NOMO-1 treated with dmso at 0.1 percent for 144 hours (cell line): Measurements from ENCODE around the gene HAUS8.

Experiments
- DNase-seq: peaks from one replicate; lab custom pipeline; 2025; ENCODE audit not compliant: unreplicated experiment; lab: John Stamatoyannopoulos, UW

The HAUS8 gene

DNA sequence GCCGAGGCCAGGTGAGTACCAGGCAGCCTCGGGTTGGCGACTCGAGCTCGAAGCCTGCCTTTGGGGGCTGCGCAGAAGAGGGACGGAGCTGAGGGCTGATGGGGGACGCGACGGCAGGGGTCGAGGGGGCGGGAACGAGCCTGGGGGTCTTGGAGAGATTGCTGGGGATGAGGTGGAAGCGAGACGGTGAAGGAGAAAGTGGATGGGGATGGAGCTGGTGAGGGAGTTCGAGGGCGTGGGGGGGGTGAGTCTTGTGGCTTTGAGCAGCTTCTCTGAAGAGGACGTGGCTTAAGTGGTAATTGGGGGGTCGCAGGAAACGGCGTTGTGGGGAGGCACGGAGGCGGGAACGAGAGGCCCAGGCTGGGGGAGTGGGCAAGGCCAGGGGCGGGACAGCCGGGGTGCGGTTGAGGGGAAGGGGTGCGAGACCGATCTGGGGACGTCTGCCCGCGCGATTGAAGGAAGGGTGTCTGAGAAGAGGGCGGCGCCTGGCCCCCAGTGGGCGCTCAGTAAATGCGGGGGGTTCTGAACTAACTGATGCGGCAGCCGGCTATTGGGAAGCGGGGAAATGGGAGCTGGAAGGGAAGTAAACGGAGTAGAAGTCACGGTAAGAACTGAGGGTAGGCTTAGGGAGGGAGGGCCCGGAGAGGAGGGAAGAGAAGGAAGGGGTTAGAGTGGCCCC, 751 bp upstream of the HAUS8 start:
- DNase-seq: peak; percentile 35

DNA sequence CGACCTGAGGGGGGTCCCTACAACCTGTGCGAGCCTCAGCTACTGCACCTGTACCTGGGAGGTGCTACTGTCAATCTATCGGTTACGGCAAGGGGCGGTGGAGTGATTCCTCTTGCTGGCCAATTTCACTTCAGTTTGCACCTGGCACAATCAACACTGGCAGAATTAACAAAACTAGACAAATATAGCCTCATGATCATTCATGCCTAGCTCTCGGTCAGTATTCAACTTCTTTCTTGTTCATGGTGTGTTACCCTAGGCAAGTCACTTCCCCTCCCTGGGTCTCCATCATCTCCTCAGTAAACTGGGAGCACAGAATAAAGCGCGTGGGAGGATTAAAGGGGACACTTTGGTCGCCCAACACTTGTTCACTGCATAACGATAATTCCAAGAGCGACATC, 618 bp downstream of the HAUS8 start:
- DNase-seq: no peak

DNA sequence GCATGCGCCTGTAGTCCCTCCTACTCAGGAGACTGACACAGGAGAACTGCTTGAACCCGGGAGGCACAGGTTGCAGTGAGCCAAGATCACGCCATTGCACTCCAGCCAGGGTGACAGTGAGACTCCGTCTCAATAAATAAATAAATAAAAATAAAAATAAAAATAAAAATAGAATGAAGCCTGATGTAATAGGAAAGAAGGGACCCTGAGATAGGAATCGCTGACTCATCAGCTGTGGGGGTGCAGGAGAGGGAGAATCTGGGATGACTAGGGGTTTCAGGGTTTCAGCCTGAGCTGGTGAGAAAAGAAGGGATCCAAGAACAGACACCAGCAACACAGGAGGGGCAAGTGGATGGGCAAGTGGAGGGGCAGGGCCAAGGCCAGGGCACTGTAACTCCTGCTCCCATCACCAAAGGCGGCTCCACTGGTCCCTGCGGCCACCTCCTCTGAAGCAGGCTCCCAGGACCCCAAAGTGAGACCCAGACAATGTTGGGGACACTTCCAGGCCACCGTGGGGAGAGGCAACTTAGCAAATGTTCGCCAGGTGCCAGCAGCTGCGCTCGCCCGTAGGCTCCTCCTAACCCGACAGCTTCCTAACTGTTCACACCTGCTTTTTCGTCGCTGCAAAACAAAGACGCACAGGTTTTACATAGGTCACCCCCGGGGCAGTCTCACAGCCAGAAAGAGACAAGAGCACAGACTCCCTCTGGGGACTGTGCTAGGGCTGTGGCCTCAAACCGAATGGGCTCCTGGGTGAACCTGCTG, 1.2 kb downstream of the HAUS8 start:
- no peak for DNase-seq

DNA sequence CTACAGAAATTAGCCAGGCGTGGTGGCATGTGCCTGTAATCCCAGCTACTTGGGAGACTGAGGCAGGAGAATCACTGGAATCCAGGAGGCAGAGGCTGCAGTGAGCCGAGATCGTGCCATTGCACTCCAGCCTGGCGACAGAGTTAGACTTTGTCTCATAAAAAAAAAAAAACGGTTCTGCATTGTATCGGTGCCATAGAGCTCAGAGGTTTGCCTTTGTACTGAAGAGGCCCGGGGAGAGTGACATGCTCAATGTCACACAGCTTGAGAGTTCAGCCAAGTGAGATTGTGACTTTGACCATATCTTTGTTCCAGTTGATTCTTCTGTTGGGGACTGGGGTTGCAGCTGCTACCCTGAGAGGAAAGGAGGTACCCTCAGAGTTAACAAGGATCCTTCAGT, 4.3 kb downstream of the HAUS8 start:
- DNase-seq: no peak

DNA sequence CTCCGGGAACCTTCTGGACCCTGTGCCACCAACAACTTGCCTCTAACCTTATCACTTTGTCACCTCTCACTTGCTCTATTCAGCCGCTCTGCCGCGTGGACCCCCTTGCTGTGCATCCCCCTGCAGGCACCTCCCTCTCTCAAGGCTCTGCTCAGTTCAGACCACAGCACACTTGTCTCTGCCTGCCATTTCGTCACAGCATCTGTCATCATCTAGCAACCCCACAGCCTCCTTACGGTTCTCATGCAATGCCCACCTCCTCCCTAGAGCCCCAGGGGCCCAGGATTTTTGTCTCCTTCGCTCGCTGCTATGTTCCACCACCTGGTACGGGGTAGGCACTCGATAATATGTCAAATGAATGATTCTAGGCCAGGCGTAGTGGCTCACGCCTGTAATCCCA, 4.8 kb downstream of the HAUS8 start:
- DNase-seq: no peak

DNA sequence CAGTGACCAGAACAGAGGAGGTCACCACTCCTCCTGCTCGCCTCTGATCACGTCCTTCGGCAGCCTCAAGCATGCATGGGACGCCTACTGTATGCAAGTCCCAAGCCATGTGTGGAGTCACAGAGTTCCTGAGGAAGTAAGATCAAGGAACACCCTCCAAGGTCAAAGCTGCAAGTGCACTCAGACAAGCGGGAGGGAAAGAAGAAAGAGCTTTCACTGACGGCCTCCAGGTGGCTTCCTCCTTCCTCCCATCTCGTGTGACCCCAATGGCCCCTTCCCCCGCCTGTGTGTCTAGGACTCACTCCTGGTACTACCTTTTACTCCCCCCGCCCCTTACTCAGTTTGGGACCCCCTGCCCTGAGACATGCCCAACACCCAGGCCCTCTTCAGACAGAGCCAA, 6.1 kb downstream of the HAUS8 start:
- no peak for DNase-seq

DNA sequence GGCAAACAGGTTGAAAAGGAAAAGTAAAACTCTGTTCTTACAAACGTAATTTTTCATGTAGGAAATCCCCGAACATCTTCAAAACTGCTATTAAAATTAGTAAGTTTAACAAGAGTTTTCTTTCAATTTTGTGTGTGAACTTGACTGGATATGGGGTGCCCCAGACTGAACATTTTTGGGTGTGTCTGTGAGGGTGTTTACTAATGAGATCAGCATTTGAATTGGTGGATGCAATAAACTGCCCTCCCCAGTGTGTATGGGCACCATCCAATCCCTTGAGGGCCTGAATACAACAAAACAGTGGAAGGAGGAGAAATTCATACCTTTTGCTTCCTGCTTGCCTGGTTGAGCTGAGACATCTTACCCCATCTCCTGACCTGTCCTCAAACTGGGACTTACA, 11.8 kb downstream of the HAUS8 start:
- no peak for DNase-seq

DNA sequence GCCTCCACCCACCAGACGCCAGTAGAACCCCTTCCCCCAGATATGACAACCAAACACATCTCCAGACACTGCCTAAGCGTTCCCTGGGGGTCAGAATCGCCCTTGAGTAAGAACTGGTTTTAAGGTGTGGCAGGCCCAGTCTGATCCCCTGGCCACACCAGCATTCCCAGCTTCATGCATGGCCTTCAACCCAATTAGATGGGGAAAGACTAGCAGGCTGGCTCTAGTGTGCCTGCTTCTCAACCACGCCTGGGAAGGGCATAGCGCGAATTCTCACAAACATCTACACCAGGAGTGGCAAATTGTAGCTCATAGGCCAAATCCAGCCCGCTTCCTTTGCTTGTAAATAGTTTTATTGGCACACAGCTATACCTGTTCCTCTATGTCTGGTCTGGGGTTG, 13.6 kb downstream of the HAUS8 start:
- no peak for DNase-seq

DNA sequence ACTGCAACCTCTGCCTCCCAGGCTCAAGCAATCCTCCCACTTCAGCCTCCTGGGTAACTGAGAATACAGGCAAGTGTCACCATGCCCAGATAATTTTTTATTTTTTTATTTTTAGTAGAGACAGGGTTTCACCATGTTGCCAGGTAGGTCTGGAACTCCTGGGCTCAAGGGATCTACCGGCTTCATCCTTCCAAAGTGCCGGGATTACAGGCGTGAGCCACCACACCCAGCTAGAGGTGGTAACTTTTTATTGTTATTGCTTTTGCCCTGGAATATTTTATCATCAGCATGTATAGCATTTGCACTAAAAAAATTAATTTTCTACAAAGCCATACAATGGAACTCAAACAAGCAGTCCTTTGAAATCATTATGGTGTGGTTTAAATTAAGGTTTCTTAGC, 14.0 kb downstream of the HAUS8 start:
- DNase-seq: no peak

DNA sequence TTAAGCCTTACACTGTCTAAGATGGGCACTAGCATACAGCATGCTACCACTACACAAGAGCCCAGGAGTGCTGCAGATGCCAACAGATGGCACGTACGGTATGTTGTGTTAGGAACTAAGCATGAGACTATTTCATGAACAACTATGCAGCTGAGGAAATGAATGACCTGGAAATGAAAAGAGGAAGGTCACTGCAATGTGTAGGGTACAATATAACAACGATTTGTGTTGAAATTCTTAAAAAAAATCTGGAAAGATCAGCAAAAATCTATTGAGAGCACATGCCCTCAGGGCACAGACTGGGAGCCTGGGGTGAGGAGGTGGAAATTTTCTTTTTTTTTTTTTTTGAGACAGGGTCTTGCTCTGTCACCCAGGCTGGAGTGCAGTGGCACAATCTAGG, 14.4 kb downstream of the HAUS8 start:
- no peak for DNase-seq

DNA sequence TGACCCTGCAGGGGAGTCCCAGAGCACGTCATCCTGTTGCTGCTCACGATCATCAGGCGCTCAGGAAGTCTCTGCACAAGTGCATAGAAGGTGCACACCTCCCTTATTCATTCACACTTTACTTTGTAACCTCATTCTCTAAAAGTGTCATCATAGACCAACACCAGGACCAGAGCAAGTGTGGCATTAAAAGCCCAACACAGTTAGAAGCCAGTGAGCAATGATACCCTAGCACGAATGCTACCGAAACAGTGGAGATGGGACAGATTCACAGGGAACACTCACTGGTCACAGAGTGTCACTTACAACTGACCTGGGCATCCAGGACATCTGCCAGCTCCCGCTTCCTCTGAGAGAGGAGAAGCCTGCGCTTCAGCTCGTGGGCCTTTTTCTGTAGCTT, 17.0 kb downstream of the HAUS8 start:
- DNase-seq: no peak

DNA sequence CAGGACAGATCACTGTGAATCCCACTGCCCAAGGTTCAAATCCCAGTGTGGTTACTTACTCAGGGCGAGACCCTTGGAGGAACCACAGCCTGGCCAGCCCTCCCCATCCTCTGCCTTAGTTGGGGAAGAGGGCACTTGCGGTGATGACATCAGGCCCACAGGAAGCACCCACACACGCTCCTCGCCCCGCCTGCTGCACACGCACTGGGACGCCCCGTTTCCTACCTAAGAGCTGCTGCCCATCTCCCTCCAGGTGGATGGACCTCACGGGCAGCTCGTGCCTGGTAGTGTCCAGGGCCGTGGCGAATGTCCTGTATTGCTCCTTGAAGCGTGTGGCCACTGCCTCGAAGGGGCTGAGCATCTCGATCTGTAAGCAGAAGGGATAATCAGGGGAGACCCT, 19.6 kb downstream of the HAUS8 start:
- no peak for DNase-seq

DNA sequence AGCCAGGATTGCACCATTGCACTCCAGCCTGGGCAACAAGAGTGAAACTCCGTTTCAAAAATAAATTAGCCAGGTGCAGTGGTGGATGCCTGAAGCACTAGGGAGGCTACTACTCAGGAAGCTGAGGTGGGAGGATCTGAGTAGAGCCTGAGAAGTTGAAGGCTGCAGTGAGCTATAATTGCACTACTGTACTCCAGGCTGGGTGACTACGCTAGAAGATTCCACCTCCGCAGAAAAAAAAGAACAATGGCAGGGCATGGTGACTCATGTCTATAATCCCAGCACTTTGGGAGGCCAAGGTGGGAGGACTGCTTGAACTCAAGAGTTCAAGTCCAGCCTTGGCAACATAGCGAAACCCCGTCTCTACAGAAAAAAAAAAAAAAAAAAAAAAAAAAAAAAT, 20.5 kb downstream of the HAUS8 start:
- no peak for DNase-seq

DNA sequence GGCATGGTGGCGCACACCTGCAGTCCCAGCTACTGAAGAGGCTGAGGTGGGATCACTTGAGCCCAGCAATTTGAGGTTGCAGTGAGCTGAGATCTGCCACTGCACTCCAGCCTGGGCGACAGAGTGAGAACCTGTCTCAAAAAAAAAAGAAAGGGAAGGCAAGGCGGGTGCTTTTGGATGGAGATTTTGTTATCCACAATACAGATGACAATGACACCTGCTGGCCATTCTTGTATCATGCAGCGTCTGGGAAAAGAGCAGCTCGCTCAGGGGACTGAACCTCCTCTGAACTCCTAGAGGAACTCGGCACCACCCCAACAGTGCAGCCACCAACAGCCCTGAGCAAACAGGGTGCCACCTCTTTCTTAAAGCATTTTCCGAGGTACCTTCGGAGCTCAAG, 22.8 kb downstream of the HAUS8 start:
- no peak for DNase-seq

DNA sequence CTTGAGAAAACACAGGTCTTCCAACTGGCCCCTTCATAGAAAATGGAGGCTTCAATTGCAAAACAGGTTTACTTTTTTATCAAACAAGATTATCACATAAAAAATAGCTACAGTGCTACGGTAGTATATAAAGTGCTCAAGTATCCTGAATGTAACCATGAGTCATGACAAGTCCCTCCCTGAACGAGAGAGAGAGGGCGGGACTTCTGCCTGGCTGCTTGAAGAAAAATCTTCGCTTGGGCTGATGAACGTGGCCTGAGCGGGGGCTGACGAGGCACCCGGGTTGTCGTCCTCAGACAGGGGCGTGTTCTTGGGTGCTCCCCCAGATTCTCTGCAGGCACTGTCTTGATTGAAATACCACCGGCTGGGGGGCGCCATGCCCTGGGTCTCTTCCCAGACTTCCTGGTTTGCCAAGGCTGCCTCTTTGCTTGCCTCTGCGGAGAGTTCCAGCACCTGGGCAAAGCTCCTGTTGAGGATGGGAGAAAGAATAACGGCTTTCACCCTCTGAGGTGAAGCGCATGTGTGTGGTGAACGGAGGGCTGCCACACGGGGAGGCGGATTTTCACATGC, 25.5 kb downstream of the HAUS8 start:
- no peak for DNase-seq

DNA sequence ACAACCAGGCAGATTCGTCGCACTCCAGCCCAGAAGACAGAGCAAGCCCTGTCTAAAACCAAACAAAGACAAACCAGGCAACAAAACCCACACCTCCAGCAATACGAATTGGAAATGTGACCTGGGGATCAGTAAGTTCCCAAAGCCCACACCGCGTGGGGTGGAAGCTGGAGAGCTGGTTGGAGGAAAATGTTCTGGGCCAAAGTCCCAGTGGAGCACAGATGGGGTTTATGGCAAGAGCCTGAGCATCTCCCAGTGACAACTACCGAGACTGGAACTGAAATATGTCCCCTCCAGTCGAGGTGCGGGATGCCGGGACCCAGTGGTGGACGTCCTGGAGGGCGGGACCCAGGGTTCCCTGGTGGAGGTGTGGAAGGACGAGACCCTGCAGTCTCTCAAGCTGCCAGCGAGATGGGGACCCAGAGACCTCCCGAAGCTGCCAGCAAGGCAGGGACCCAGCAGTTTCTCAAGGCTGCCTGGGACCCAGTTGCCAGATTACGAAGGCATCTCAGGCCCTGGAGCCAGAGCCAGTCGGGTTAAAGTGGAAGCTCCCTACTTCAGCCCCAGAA, 26.3 kb downstream of the HAUS8 start:
- DNase-seq: no peak

DNA sequence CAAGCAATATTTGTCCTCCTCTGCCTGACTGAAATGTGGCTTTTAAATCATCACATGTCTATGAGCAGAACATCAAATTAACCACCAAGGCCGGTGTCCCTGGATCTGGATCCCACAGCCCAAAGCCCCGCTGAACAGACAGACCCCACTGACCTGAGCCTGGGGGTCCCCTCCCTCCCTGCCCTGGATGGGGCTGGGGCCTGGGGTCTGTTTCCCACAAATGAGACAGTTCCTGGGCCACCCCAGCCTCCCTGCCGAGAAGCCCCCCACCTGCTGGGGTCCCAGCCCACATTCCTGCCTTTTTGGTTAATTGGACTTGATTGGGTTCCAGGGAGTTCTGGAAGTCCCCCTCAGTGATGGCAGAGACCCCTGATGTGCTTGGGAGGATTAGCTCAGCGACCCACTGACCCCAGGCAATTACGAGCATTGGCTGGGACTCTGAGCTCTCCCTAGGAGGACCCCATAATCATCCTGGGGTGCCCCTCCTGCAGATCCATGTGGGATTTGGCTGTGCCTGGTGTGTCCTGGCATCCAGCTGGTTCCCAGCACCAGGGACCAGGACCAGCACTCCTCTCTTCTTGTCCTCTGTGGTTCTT, 29.2 kb downstream of the HAUS8 start:
- DNase-seq: no peak

DNA sequence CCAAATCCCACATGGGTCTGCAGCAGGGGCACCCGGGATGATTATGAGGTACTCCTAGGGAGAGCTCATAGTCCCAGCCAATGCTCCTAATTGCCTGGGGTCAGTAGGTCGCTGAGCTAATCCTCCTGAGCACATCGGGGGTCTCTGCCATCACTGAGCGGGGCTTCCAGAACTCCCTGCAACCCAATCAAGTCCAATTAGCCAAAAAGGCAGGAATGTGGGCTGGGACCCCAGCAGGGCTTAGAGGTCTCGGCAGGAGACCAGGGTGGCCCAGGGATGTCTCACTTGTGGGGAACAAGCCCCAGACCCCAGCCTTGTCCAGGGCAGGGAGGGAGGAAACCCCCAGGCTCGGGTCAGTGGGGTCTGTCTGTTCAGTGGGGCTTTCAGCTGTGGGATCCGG, 31.5 kb downstream of the HAUS8 start:
- no peak for DNase-seq

DNA sequence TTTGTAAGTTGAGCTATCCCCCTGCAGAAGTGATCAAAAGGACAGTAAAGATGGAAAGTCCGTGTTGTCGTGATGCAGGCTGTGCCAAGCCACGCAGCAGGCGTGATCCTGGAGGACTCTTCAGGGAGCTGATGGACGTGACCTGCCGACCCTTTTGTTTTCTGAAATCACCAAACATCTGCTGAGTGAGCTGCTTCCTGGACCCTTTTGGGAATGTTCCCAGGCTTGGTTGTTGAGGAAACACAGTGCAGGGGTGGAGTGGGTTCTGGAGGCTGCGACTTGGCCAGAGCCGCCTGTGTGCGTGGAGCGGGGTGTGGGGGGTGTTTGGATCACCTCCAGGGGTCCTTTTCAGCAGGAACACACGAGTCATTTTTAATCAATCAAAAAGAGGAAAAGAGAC, 33.3 kb downstream of the HAUS8 start:
- DNase-seq: no peak

DNA sequence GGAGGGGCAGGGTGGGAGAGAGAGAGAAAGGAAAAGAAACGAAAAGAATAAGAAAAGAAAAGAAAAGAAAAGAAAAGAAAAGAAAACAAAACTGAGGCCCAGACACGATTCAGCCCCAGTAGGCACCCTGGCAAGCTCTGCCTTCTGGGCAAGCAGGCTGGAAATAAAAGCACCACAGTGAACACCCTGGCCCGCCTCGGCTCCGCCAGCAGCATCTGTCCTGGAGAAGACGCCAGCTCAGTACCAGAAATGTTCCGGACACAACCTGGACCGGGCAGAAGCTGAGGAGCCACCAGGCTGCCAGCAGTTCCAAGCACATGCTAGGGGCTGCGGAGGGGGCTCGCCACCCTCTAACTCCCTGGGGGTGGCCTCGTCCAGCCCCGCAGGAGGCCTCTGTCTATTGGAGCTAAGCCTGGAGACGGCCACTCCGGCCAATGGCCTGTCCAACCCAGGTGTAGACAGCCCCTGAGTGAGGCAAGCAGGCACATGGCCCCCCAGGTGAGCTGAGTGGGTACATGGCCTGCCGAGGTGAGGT, 37.2 kb downstream of the HAUS8 start:
- no peak for DNase-seq

DNA sequence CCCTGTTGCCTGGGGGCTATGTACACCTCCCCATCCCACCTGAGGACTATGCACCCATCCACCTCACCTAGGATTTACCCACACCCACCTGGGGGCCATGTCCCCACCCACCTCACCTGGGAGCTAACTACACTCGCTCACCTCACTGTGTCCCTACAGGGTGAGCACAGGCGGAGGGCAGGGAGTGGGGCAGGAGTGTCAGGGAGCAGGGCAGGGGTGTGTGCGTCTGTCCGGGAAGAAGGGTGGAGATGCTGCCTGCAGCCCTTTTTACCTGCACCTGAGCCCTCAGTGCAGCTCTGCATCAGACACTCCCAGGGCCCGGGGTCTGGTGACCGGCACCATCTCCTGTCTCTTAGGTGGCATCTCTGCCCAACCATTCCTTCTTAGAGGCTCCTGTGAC, 38.1 kb downstream of the HAUS8 start:
- DNase-seq: no peak

DNA sequence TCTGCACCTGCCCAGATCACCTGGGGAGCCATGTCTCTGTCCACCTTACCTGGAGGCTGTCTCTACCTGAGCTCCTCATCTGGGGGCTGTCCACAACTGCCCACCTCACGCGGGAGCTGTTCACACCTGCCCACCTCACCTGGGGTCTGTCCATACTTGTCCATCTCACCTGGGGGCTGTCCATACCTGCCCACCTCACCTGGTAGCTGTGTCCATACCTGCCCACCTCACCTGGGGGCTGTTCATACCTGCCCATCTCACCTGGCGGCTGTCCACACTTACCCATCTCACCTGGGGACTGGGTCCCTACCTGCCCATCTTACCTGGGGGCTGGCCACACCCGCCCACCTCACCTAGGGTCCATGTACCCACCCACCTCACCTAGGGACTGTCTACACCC, 38.6 kb downstream of the HAUS8 start:
- DNase-seq: no peak
